CD4-positive, alpha-beta T cell treated with Interleukin-10 for 1 hour (primary cell): ENCODE results near the gene FPR1.

Experiments
- DNase-seq: peaks from one replicate; pipeline ENCODE4 v3.0.0-alpha.2; 2020

Gene FPR1, protein sequence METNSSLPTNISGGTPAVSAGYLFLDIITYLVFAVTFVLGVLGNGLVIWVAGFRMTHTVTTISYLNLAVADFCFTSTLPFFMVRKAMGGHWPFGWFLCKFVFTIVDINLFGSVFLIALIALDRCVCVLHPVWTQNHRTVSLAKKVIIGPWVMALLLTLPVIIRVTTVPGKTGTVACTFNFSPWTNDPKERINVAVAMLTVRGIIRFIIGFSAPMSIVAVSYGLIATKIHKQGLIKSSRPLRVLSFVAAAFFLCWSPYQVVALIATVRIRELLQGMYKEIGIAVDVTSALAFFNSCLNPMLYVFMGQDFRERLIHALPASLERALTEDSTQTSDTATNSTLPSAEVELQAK

DNA sequence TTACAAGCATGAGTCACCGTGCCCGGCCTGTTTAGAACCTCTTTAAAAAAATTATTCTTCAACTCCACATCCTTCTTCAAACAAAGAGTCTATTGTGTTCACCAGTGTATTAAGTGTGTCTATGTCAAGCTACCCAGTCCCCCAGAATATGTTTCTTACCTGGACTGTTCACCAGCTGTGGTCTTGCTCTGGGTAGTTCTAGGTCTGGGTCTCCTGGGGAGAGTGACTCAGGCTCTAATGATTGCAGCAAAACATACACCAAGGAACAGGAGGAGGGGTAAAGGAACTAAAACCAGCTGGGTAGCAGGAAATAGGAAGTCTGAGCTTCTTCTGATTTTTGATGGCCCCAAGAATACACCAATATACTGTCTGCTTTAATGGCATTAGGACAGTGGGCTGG is at the start of gene FPR1:
Gene FPR1 (minus strand): TSS at position 224 of the 400 bp plus-strand sequence. CDS start 4,884 bp downstream, outside the sequence.
- no peak for DNase-seq

DNA sequence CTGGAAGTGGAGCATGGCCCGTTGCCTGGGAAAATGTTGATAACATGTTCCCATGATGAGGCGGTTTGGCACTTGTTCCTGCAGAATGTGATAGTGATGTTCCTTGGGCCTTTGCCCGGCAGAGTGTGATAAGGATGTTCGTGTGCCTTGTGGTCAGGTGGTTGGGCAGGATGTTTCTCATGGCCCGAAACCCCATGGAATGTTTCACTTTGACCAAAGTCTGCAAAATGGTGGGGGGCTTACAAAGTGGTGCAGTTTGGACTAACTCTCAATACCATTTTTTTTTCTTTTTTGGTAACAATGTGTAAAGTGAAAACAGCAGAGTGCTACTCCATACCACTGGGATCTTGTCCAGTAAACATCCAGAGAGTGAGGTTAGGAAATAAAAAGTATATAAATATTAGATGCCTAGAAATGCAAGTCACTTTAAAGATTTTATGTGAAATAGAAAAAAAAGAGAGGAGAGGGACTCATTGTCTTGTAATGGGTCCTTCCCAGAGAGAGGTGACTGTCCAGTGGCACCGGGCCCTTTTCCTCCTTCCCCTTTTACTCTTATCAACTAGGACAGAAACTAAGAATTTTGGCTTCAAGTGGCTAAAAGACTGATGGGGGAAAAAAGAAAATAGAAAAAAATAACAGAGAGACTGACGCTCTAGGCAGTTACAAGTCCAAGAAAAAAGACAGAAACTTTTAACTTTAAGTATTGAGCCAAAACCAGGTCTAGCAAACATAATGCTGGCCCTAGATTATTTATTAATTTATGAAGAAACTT is 49.0 kb upstream of the FPR1 start:
- DNase-seq: no peak

DNA sequence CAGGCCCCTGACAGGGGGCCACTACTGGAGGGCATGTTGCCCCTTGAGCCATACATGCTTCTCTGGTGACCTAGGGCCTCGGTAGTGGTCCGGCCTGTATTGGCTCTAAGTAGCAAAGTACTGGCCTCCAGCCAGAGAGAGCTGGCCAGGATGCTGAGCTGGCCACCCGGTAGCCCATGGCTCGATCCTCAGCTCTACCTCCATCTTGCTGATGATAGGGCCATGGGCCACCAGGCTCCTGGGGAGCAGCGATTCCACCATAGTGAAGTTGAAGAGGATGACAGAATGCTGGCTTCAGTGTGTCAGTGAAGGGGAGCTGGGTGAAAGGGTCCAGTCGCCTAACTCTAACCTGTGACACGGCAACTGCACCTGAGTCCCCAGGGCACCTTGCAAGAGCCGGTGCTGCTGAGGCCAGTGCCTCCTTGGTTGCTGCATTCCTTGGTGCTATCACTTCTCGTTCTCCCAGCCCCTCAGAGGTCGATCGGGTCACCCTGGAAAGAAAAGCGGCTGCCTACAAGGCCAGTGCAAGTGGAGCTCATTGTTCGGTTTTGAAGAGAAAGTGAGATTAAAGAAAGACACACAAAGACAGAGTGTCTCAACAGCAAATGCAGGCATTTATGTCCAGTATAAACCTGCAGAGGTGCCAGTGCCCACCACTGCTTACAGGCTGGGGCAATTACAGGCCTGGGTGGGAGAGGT is 48.2 kb upstream of the FPR1 start:
- no peak for DNase-seq

DNA sequence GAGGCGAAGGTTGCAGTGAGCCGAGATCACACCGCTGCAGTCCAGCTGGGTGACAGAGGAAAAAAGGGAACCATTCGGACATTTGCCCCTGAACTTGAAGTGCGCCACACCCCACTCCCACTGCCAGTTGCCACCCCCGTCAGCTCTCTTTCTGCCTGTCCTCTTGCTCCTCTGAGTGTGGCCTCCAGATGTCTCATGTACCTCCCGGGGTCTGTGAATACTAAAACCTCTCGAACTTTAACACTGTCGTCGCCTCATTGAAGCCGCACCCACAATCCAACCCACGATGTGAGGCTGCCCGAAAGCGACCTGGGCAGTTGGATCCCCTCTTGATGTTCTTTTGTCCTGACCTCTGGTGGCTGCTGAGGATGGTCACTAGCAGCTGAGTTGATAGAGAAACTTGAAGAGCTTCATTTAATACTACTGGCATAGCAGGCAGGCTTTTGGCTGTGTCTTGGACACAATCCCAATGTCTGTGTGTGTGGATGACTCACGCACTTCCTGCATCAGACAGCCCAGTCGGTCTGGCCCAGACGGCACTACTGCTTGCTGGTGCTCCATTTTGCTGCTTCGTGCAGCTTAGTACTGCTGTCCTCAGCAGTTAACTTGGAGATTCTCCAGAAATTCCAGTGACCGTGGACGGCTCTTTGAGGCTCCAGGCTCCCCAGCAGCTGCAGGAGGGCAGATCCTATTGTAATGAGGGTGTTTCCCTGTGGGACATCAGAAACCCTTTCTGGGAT is 47.5 kb upstream of the FPR1 start:
- no peak for DNase-seq

DNA sequence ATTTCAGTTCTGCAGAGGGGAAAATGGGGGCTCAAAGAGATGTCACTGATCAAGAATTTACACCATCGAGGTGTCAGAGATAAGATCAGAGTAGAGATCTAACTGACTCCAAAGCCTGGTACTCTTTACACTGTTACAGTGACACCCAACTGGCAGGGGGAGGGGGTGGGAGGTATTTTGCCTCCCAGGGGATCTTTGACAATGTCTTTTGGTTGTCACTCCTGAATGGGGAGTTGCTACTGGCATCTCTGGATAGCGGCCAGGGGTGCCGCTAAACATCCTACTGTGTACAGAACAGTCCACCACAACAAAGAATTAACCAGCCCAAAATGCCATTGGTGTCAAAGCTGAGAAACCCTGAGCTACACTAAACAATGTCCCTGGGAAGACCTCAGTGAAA is 46.4 kb upstream of the FPR1 start:
- DNase-seq: no peak

DNA sequence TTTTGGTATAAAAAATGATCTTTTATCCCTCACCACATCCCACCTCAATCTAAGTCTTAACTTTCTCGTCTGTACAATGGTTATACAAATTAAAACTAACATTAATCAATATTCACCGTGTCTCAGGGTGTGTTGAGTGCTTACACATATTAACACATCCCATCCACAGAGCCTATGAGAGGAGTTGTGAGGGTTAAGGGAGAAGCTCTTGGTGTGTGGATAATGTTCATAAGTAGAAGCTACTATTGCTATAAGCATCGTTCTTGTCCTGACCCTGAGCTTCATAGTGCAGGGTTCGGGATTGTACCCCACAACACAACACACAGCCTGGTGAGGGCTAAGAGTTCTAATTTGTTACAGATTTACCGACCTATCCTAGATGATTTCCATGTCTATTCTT is 45.8 kb upstream of the FPR1 start:
- no peak for DNase-seq

DNA sequence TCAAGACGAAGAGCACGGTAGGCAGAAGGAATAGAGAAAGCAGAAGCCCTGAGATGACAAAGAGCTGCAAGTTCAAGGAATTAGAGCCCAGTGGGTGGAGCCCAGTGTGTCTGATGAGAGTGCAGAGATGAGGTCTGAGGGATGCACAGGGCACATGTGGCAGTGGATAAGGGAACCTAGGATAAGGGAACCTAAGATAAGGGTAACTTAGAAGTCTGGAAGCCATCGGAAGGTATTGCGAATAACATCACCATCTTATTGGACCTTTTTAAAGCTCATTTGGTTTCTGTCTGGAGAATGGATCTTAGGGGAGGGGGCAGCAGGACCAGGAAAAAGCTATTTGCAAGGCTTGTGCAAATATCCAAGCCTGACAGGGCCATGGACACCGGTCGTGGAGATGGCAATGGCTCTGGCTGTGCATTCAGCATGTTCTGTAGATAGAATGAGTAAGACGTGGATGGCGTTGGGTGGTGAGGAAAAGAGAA is 44.6 kb upstream of the FPR1 start:
- DNase-seq: no peak

DNA sequence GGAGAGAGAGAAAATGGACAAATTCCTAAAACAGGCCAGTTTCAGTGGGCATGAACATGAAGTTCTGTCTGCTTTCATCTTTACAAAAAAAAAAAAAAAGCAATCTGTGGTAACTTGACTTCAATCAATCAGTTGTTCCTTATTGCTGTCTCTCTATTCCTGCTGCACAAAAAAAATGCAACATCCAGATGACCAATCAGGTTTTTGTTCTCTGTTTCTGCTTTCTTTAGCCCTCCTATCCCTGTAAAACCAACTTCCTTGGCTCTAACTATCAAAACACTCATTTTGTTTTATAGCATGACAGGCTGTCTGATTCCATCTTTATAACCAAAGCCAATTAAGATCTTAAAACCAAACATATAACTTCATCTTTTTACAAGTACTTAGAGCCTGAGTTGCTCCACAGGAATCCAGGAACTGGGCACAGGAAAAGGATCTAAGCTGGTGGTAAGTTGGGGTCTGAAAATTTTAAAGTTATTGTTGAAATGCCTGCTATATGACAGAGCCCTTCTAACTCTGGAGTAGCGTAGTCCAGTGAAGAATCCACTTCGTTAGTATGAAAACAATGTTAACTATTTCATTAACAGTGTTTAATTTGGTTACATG is 43.3 kb upstream of the FPR1 start, which contains the start of gene FPR3:
Gene FPR3 (plus strand): TSS at position 273 of the 606 bp plus-strand sequence. CDS start 28,592 bp downstream, outside the sequence.
- DNase-seq: no peak

DNA sequence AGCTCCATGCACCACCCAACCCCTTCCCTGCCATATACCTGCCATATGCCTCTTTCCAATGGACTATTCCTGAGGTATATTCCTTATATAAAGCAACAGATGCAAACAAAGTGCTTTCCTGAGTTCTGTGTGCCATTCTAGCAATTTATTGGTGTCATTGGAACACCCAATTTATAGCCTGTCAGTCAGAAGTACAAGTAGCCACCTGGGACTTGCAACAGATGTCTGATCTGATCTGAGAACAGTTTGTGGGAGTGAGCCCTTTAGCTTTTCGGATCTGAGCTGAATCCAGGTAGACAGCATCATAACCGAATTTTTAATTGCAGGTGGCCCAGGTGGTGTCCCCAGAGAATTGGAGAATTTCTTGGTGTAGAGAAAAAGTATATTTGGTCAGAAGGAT is 42.3 kb upstream of the FPR1 start:
- DNase-seq: no peak

DNA sequence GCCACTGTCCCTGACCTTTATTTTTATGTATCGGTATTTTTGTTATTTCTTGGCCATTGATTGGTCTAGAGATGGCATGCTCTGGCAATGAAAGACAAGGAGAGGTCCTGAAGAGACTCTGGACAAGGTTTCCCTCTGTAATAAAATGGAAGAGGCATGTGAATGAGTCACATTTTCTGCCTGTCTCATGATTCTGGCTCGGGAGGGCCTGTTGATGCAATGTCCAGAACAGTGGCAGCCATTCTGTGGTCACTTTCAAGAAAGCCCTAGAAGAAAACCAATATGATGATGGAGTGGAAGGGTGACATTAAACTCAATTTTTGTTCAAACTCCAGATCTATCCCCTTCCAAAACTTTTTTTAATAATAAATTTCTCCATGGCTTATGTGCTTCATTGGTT is 41.3 kb upstream of the FPR1 start:
- no peak for DNase-seq

DNA sequence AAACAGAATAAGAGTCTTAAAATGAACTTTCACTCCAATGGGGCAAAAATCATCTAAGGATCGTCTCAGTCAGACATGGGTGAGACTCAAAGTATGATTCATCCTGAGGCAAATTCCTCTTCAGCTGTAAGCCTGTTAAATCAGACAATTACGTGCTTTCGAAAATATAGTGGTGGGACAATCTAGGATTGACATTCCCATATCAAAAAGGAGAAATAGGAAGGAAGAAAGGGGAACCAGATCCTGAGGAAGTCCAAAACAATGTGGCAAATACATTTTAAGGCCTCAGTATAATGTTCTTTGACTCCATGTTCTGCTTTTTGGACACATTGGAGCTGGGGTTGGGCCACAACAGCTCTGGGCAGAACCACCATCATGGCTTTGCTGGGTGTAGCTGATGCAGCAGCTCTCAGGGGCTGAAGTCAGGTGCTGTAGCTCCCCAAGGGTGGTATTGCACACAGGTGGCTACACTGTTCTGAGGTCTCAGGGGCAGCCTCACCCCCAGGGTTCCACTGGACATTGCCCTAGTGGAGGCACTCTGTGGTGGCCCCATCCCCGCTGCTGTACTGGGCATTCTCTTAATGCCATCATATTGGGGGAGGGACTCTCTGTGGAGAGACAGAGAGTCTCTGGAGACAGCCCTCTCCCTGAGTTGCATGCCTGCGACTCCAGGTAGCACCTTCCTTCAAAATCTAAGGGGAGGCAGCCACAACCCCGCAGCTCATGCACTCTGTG is 37.5 kb upstream of the FPR1 start:
- DNase-seq: no peak

DNA sequence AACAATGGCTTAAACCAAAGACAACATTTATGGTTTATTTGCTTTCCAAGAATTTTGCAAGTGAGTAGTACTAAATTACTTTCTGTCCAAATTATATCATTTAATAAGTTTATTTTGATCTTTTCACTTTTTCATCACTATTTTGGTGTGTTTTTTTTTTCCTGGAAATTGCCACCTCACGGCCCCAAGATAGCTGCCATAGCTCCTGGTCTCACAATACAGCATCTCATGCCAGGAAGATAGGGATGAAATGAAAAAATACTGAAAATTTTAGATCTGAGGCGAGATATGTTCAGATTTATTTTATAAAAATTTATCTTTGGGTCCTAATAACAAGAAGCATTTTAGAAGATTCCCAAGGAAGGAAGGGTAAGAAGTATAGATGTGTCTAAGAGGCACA is 36.4 kb upstream of the FPR1 start:
- DNase-seq: no peak

DNA sequence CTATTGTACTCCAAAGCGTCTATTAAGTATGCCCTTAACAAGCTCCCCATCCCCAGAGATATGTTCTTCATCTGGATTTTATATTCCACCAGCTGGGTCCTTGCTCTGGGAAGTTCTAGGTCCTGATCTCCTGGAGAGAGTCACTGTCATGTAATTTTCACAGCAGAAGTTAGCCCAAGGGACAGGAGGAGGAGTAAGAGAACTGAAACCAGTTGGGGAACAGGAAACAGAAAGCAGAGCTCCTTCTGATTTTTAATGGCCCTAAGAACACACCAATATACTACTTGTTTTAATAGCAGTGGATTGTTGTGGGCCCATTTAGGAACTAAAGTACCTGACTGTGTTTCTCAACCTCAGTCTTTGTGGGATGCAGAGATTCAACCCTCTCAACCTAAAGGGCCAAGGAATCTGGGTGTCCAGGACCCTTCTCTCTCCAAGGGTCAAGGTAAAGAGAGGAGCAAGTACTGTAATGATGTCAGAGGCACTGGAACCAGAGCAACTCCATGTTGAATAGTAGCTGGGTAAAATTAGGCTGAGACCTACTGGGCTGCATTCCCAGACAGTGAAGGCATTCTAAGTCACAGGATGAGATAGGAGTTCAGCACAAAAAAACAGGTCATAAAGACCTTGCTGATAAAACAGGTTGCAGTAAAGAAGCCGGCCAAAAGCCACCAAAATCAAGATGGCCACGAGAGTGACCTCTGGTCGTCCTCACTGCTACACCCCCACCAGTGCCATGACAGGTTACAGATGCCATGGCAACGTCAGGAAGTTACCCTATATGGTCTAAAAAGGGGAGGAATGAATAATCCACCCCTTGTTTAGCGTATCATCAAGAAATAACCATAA is 35.2 kb upstream of the FPR1 start:
- DNase-seq: no peak

DNA sequence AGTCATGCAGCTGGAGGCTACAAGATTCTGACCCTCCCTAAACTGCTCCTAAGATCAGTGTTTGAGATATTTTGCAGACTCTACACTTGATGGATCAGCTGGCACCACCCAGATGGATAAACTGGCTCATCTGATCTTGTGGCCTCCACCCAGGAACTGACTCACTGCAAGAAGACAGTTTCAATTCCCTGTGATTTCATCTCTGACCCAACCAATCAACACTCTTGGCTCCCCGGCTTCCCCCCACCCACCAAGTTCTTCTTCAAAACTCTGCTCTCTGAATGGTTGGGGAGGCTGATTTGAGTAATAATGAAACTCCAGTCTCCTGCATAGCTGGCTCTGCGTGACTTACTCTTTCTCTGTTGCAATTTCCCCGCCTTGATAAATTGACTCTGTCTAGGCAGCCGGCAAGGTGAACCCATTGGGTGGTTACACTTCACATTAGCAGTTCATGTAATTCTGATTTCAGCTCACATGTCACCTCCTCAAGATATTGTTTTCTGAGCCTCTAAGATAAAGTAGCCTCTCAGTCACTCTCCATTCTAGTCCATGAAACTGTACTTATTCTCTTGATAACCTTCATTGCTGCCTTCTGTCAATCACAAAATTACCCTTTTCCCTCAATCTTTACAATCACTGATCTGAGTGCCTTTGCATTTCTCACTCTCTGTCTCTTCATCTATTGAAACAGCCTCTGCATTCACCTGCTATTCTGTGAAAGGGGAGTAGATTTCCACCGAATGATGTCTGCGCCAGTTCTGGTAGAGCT is 33.4 kb upstream of the FPR1 start:
- DNase-seq: peak; percentile 37

DNA sequence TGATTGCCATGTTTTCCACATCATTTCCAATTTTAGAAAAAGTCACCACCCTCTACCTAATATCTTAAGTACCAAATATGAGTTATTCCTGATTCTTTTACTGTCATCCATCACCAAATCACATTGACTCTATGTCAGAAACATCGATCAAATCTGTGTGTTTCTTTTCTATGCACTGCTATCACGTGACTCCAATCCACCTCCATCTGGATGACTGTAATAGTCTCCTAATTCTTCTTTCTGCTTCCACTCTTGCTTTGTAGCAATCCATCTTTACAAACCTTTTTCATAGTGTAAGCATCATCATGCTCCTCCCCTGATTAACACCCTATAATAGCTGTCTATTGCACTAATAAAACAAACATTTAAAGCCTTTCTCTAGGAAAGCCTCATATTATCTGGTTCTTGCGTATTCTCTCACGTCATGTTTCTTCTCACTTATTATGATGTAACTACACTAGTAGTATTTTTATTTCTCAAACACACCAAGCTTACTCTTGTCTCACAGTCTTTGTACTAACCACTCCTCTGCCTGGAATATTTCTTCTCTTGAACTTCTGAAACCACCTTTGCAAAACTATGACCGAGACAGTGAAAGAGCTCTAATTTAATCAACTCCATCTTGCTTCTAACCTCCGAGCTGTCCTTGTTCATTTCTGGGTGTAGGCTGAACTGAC is 32.6 kb upstream of the FPR1 start:
- DNase-seq: no peak

DNA sequence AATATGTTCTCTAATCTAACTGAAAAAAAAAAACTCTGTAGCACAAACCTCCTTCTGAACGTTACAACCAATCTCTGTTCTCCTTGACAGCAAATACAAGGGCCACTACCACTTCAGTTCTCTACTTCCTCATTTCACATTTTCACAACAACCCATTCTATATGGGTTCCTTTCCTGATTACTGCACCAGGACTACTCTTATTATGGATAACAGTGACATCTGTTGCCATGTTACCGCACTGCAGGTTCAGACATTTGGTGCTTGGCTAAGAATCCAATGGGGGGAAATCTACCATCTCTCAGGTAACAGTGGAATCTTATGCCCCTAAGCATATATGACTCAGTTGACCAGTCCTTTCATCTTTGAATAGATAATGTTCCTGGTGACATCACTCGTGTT is 31.7 kb upstream of the FPR1 start:
- DNase-seq: no peak

DNA sequence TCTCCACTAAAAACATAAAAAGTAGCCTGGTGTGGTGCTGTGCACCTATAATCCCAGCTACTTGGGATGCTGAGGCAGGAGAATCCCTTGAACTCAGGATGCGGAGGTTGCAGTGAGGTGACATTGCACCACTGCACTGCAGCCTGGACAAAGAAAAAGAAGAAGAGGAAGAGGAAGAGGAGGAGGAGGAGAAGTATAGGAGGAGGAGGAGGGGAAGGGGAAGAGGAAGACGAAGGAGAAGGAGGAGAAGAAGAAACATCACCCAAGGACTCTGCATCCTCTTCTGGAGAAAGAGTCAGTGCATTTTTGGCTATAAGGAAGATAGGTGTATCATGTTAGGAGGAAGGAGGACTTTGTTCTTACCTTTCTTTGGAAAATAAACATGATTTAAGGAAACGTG is 30.3 kb upstream of the FPR1 start:
- no peak for DNase-seq

DNA sequence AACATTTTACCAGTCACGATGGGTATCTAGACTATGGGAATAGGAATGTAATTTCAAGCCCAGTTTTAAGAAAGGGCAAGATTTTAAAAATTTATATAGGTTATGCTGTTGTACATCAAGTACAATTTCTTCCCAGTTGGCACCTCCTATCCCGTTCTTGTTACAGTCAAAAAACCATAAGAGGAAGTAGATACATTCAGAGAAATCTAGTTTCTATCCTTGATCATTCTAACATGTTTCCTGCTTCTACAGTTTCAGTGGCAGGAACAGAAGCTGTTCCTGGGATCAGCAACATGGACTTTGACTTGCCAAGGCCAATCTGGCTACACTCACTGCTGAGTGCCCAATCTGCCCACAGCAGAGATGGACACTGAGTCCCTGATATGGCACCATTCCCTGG is 28.6 kb upstream of the FPR1 start:
- no peak for DNase-seq

DNA sequence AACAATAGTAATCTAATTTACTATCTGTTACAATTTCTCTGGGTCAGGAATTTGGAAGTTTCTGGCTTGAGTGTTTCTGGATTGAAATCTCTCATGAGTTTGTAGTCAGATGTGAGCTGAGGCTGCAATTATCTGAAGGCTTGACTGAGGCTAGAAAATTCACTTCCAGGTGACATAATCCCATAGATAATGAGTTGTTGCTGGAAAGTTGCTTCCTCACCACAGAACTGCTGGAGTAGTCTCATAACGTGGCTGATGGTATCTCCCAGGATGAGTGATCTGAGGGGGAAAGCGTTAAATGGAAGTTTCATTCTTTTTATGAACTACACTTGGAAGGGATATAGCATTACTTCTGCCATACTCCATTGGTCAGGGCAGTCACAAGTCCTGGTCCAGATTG is 28.0 kb upstream of the FPR1 start:
- no peak for DNase-seq
